Right atrium auricular region (tissue), 2 donors: ENCODE data around the gene KLRG1. TPM values are rescaled to one million over a fixed set of nuclear protein-coding genes. Genes with fewer than 3 reads are reported as not detected.

ENCODE experiments used
- DNase-seq: peaks from one replicate; pipeline ENCODE4 v3.0.0-alpha.2; 2019; ENCODE audit warnings: low spot score
- H3K27ac ChIP-seq, 2 donors: fragments of 200-600 bp; sonication (generic); 1 replicate in 1 of 2; 2 replicates in 1 of 2; pipeline ENCODE4 v1.5.1; 2016 to 2019
- H3K27me3 ChIP-seq, 2 donors: fragments of 200-600 bp; sonication (generic); one replicate each; pipeline versions ENCODE4 v1.5.1 to v1.6.0; 2017 to 2019
- H3K36me3 ChIP-seq: fragments of 200-600 bp; sonication (generic); one replicate; pipeline ENCODE4 v1.5.1; 2016
- H3K4me1 ChIP-seq, 2 donors: fragments of 200-600 bp; sonication (generic); one replicate each; pipeline versions ENCODE4 v1.5.1 to v1.6.0; 2017 to 2019
- H3K4me3 ChIP-seq, 2 donors: fragments of 200-600 bp; sonication (generic); 1 replicate in 1 of 2; 2 replicates in 1 of 2; pipeline ENCODE4 v1.5.1; 2017 to 2019; ENCODE audit warnings: mild to moderate bottlenecking in 1 of 2, moderate library complexity in 1 of 2
- H3K9me3 ChIP-seq, 2 donors: fragments of 200-600 bp; sonication (generic); one replicate each; pipeline ENCODE4 v1.5.1; 2019
- total RNA-seq, 2 donors: library from RNA; depleted of rRNA; stranded (reverse); fragments of >200 nt; gene quantifications; one replicate each; pipeline ENCODE4 v1.1.0, GENCODE V29; 2016
- TF ChIP-seq, protein P1 (sequence below), 2 donors: fragments of 200-600 bp; sonication (generic); IDR thresholded peaks; one replicate each; pipeline ENCODE4 v1.5.1; 2019; ENCODE audit warnings: antibody characterized with exemption in 2 of 2

The KLRG1 gene
- total RNA-seq, result 1 to 10 TPM; 1.7 to 3.3 TPM

DNA sequence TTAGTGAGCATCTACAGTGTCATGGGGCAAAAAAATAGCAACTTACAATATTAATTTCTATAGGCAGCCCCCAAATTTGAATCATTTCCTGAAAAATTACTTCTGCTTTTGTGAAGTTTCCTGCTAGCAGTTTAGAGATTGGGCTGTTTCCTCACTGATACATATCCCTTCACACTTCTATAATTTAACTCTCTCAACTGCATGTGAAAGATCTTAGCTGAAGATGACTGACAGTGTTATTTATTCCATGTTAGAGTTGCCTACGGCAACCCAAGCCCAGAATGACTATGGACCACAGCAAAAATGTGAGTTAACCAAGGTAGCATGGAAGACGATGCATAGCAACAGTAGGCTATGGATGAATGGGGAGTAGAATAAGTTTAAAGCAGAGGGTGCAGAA lies at the start of gene KLRG1:
KLRG1 (plus strand) TSS at position 134 of the 400 bp plus-strand sequence; CDS start at position 224, 90 bp downstream.
- H3K4me1 ChIP-seq, result peaks cover 0 to 17% of the 10 kb centered on the region in 2 donors
- no peaks in the 10 kb centered on the region for H3K36me3 ChIP-seq
- DNase-seq, result no peak
- no peaks in the 10 kb centered on the region for H3K27me3 ChIP-seq
- H3K9me3 ChIP-seq, result no peaks in the 10 kb centered on the region
- no peak within 1 kb of the TSS for H3K27ac ChIP-seq
- TF ChIP-seq, protein P1, sequence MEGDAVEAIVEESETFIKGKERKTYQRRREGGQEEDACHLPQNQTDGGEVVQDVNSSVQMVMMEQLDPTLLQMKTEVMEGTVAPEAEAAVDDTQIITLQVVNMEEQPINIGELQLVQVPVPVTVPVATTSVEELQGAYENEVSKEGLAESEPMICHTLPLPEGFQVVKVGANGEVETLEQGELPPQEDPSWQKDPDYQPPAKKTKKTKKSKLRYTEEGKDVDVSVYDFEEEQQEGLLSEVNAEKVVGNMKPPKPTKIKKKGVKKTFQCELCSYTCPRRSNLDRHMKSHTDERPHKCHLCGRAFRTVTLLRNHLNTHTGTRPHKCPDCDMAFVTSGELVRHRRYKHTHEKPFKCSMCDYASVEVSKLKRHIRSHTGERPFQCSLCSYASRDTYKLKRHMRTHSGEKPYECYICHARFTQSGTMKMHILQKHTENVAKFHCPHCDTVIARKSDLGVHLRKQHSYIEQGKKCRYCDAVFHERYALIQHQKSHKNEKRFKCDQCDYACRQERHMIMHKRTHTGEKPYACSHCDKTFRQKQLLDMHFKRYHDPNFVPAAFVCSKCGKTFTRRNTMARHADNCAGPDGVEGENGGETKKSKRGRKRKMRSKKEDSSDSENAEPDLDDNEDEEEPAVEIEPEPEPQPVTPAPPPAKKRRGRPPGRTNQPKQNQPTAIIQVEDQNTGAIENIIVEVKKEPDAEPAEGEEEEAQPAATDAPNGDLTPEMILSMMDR (IDR thresholded peaks at IDR 0.05), result no peak
- no peak within 1 kb of the TSS for H3K4me3 ChIP-seq

DNA sequence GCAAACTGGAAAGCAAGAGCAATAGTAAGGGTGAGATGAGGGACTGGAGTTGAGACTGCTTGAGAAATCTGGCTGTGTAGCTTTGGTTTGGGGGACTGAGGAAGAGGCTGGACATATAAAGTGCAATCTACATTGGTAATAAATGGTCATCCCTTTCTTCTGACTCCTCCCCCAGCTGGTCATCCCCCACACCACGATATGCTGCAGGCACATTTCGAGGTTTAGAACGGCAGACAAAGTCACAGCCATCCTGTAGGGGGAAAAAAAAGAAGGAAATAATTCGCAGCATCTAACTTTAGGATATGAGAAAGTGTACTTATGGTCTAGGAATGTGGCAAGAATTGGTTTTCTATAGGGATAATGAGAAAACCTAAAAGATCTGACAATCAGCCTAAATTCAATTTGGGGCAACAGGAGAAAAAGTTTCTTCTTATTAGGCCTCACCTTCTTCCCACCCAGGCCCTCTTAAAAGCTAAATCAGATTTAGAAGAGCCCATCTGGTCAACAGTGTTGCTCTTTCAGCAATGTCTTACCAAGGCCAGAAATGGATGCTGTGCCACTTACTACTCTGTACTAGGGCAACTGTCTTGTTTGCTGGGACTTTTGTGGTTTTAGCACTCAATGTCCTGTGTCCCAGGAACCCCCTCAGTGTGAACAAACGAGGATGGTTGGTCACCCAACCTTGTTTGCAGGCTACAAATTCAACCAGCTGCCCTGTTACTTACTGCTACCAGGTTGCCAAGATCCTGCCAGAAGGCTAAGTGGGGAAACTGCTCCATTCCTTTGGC lies 47.5 kb upstream of the KLRG1 start:
- Histone ChIP-seq H3K4me3 (no peak overlapping the region), H3K4me1 (no peaks in the 10 kb centered on the region), H3K27me3 (no peaks in the 10 kb centered on the region), H3K36me3 (peaks cover 62% of the 10 kb centered on the region), H3K9me3 (no peaks in the 10 kb centered on the region), H3K27ac (no peak overlapping the region)
- TF ChIP-seq, protein P1 (IDR thresholded peaks at IDR 0.05), result no peak
- DNase-seq, result no peak

DNA sequence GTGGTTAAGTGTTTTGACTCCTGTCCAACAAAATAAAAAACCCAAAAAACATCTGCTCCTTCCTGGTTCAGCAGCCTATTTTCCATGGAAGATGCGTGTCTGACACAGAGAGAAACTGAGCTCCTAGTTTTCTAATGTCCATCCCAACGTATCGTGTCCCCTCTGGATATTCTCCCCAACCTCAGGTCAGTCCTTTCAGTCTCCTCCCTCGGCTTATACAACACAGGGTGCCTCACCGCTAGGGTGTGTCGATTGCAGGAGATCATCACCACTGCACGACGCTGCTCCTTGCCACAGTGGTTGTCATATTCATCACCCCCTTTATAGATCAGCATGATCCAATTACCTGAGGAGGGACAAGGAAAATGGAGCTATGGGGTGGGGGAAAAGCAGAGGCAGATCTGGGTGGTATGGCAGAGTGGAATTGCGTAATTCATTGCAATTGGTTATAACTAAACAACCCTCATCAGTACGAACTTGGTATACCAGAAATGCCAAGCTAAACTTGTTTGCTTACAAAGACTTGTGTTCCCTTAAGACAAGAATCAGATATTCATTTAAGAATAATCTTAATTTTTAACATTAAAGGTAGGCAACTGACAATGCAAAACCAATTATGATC lies 45.7 kb upstream of the KLRG1 start:
- no peaks in the 10 kb centered on the region for H3K9me3 ChIP-seq
- peaks cover 50% of the 10 kb centered on the region for H3K36me3 ChIP-seq
- H3K4me3 ChIP-seq, result no peak overlapping the region
- H3K4me1 ChIP-seq, result peaks cover 0 to 16% of the 10 kb centered on the region in 2 donors
- DNase-seq, result no peak
- no peaks in the 10 kb centered on the region for H3K27me3 ChIP-seq
- no peak overlapping the region for H3K27ac ChIP-seq
- TF ChIP-seq, protein P1 (IDR thresholded peaks at IDR 0.05), result no peak

DNA sequence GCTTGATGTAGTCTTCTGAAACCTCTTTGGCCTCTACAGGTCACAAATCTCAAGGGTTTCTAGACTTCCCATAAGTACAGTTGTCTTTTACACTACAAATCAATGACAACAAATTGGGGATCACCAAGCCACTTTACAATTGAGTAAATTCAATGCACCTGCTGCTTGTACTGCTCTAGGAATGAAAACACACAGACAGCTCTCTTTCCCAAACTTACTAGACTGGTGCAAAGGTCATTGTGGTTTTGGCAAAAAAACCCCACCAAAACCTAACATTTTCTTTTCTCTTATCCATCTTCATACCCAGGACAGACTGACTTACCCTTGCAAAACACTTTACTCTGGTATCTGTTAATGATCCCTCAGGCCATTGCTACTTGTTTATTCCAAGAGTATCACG lies 42.6 kb upstream of the KLRG1 start:
- TF ChIP-seq, protein P1 (IDR thresholded peaks at IDR 0.05), result no peak
- DNase-seq, result no peak
- Histone ChIP-seq H3K4me1 (peaks cover 0 to 27% of the 10 kb centered on the region in 2 donors), H3K4me3 (no peak overlapping the region), H3K36me3 (peaks cover 43% of the 10 kb centered on the region), H3K27me3 (no peaks in the 10 kb centered on the region), H3K27ac (no peak overlapping the region), H3K9me3 (no peaks in the 10 kb centered on the region)

DNA sequence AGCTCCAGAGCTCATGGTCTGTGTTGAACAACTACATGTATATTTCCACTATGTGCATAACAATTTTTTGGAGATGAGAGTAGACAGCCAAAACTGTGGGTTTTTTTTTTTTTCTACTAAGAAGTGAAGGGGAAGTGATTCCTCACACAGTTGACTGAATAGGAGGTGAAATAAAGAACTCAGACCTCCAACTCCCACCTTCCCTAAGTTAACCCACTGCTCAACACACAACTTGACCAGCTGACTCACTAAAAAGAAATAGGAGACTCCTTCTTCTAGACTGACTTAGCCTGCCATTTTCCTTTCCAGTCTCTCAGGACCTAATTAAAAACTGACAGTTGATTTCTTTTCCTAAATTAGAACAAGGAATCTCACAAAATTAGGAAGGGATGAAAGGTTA lies 41.6 kb upstream of the KLRG1 start:
- Histone ChIP-seq H3K27ac (no peak overlapping the region), H3K36me3 (peaks cover 35% of the 10 kb centered on the region), H3K4me1 (peaks cover 0 to 27% of the 10 kb centered on the region in 2 donors), H3K9me3 (no peaks in the 10 kb centered on the region), H3K4me3 (no peak overlapping the region), H3K27me3 (no peaks in the 10 kb centered on the region)
- no peak for DNase-seq
- TF ChIP-seq, protein P1 (IDR thresholded peaks at IDR 0.05), result no peak
